Caco-2 (cell line): ENCODE data around the gene C16orf74. TPM values are rescaled to one million over a fixed set of nuclear protein-coding genes. Genes with fewer than 3 reads are reported as not detected.

Source experiments
- BruUV-seq: library from RNA; stranded (reverse); fragments of 400-500 nt; replicated peaks from 2 replicates; lab custom pipeline; 2021; lab: Mats Ljungman, UMichigan
- CTCF ChIA-PET: fragments of 300-600 bp; sonication (Branson Sonifier 250); formaldehyde crosslinking; loops from one replicate; lab custom pipeline; 2022; ENCODE audit warnings: antibody characterized with exemption; lab: Charles Lee
- POLR2A ChIA-PET: fragments of 300-600 bp; sonication (Branson Sonifier 250); formaldehyde crosslinking; loops from one replicate; lab custom pipeline; 2022; ENCODE audit warnings: antibody characterized with exemption; lab: Charles Lee
- DNase-seq, 2 experiments: peaks; one replicate each; pipeline versions ENCODE4 v3.0.0 to v3.0.0-alpha.2; 2020 to 2022
- H3K27me3 ChIP-seq: replicated peaks from 2 replicates; pipeline ENCODE4 v1.6.0; 2011; ENCODE audit warnings: low read length; ENCODE audit not compliant: control insufficient read depth, insufficient read depth
- H3K36me3 ChIP-seq: 2 replicates; pipeline ENCODE4 v1.5.1; 2011; ENCODE audit warnings: low read length; ENCODE audit not compliant: control insufficient read depth, insufficient read depth
- H3K4me1 ChIP-seq: fragments of 250-450 bp; sonication (Bioruptor Pico); 2 replicates; pipeline ENCODE4 v1.5.1; 2020; ENCODE audit warnings: mild to moderate bottlenecking
- H3K4me3 ChIP-seq: 2 replicates; pipeline ENCODE4 v1.5.1; 2011; ENCODE audit warnings: low read depth, mild to moderate bottlenecking, control low read depth, low read length
- H3K9me3 ChIP-seq: fragments of 250-450 bp; sonication (Bioruptor Pico); 2 replicates; pipeline ENCODE4 v1.5.1; 2020; ENCODE audit warnings: mild to moderate bottlenecking, moderate library complexity
- H3K27ac Mint-ChIP-seq: one replicate; pipeline ENCODE4 v1.8.0; 2022; ENCODE audit warnings: mixed read lengths; ENCODE audit not compliant: unreplicated experiment
- H3K27me3 Mint-ChIP-seq: one replicate; pipeline ENCODE4 v1.8.0; 2022; ENCODE audit warnings: mixed read lengths; ENCODE audit not compliant: insufficient read depth, unreplicated experiment
- H3K36me3 Mint-ChIP-seq: one replicate; pipeline ENCODE4 v1.8.0; 2022; ENCODE audit warnings: mild to moderate bottlenecking, mixed read lengths; ENCODE audit not compliant: insufficient read depth, unreplicated experiment
- H3K4me1 Mint-ChIP-seq: one replicate; pipeline ENCODE4 v1.8.0; 2022; ENCODE audit warnings: low read depth, mixed read lengths; ENCODE audit not compliant: unreplicated experiment
- H3K4me3 Mint-ChIP-seq: one replicate; pipeline ENCODE4 v1.8.0; 2022; ENCODE audit warnings: mild to moderate bottlenecking, moderate library complexity, mixed read lengths; ENCODE audit not compliant: unreplicated experiment
- H3K9me3 Mint-ChIP-seq: one replicate; pipeline ENCODE4 v1.8.0; 2022; ENCODE audit warnings: mixed read lengths; ENCODE audit not compliant: unreplicated experiment
- CTCF ChIP-seq, 2 experiments: fragments of 200-600 bp in 1 of 2; IDR thresholded peaks; 1 replicate in 1 of 2; 2 replicates in 1 of 2; pipeline versions ENCODE4 v1.5.1 to v1.8.0; 2011 to 2022; ENCODE audit warnings: antibody characterized with exemption in 1 of 2, control low read depth in 1 of 2, inconsistent platforms in 1 of 2, low read depth in 1 of 2, low read length in 1 of 2, mild to moderate bottlenecking in 1 of 2, moderate library complexity in 1 of 2; ENCODE audit not compliant: insufficient read depth in 1 of 2, severe bottlenecking in 1 of 2, unreplicated experiment in 1 of 2
- intact Hi-C: fragments of 100-400 bp; cut with micrococcal nuclease; formaldehyde crosslinking; loops from one replicate; pipeline ENCODE4 v1.10.0; 2022; ENCODE audit not compliant: unreplicated experiment
- total RNA-seq: library from RNA; stranded (reverse); gene quantifications from 2 replicates; pipeline ENCODE4 v1.2.3, GENCODE V29; 2022

The C16orf74 gene
- total RNA-seq, 1 experiment from 2014 or later: 4.0 TPM

GRCh38 chr16:85675251-85675874, 75.5 kb downstream of the C16orf74 start:
- H3K9me3 ChIP-seq: no peaks in the 10 kb centered on the region
- intact Hi-C loops: loop anchor here (1.0 kb wide), 3 partner anchors 14 to 43 kb away; no protein-coding TSS in a partner anchor
- peaks cover 11% of the 10 kb centered on the region; the same call in 1 of the 2 replicates for H3K4me1 ChIP-seq
- BruUV-seq: no TSS peak
- no peaks in the 10 kb centered on the region for H3K27me3 ChIP-seq
- peaks cover 96% of the 10 kb centered on the region for H3K36me3 Mint-ChIP-seq
- DNase-seq: peak in 1 of 2 experiments; percentile 52
- H3K9me3 Mint-ChIP-seq: no peaks in the 10 kb centered on the region
- peak; percentile 72 to 77 for TF ChIP-seq CTCF (IDR thresholded peaks at IDR 0.05; ENCODE audit: insufficient read depth in 1 of 2, low read depth in 1 of 2, low read length in 1 of 2, severe bottlenecking in 1 of 2, unreplicated experiment in 1 of 2)
- no peaks in the 10 kb centered on the region for H3K27me3 Mint-ChIP-seq
- H3K4me3 Mint-ChIP-seq: no peak overlapping the region
- H3K4me1 Mint-ChIP-seq: peaks cover 9% of the 10 kb centered on the region
- H3K36me3 ChIP-seq: peaks cover 22% of the 10 kb centered on the region
- ChIA-PET POLR2A (interaction anchor here (0.6 kb wide), 1 partner anchor 238 kb away, joined by 4 read pairs; no protein-coding TSS in a partner anchor), CTCF (interaction anchor here (0.6 to 3.7 kb wide), 7 partner anchors 10 to 648 kb away, joined by 3 to 36 read pairs (median 5); partner anchors contain the start of gene GINS2)
- H3K4me3 ChIP-seq: no peak overlapping the region
- no peak overlapping the region for H3K27ac Mint-ChIP-seq

DNA sequence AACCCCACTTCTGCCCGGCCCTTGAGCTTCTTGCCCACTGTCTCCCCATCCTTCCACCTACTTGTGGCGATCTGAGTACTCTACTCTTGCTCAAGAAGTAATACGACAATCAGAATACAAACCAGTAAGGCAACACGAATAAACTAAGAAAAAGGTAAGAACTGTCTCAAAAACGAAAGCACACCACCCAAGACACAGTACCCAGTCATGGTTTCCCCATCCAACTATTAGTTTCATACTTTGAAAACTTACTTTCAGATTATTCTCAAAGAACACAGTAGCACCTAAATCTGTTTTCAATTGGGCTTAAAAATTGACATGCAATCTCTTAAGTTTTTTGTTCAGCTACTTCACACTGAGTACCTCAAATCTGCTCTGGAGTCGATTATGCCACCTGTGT, 76.1 kb downstream of the C16orf74 start:
- no peaks in the 10 kb centered on the region for H3K27me3 ChIP-seq
- ChIA-PET POLR2A (interaction anchor here (0.6 kb wide), 1 partner anchor 238 kb away, joined by 4 read pairs; no protein-coding TSS in a partner anchor), CTCF (interaction anchor here (0.6 to 3.7 kb wide), 6 partner anchors 11 to 649 kb away, joined by 3 to 36 read pairs (median 5); no protein-coding TSS in a partner anchor)
- peaks cover 5% of the 10 kb centered on the region for H3K4me1 Mint-ChIP-seq
- DNase-seq: no peak
- H3K36me3 ChIP-seq: peaks cover 20% of the 10 kb centered on the region
- intact Hi-C loops: loop anchor here (1.0 kb wide), 3 partner anchors 14 to 43 kb away; no protein-coding TSS in a partner anchor
- TF ChIP-seq CTCF (IDR thresholded peaks at IDR 0.05; ENCODE audit: insufficient read depth in 1 of 2, low read depth in 1 of 2, low read length in 1 of 2, severe bottlenecking in 1 of 2, unreplicated experiment in 1 of 2): no peak
- BruUV-seq: TSS peak; percentile 2
- no peak overlapping the region for H3K4me3 Mint-ChIP-seq
- H3K9me3 ChIP-seq: no peaks in the 10 kb centered on the region
- no peak overlapping the region for H3K4me3 ChIP-seq
- H3K27ac Mint-ChIP-seq: peak overlapping the region; percentile 5
- H3K9me3 Mint-ChIP-seq: no peaks in the 10 kb centered on the region
- H3K4me1 ChIP-seq: peaks cover 11% of the 10 kb centered on the region; the same call in 1 of the 2 replicates
- peaks cover 96% of the 10 kb centered on the region for H3K36me3 Mint-ChIP-seq
- H3K27me3 Mint-ChIP-seq: no peaks in the 10 kb centered on the region

DNA sequence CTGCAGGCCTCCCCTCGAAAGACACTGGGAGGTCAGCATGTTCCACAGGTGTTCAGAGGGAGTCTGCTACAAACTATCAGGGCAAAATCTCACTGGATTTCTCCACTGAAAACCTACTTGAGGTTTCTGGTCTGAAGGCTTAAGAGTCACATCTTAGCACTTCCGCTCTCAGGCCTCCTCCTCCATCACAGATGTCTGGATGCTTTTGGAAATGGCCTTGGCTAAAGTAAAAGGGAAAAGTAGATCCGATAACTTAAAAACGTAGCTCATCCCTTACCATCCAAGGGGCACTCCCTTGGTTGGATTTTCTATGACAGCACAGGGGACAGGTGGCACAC, 76.5 kb downstream of the C16orf74 start:
- BruUV-seq: no TSS peak
- Histone ChIP-seq H3K9me3 (no peaks in the 10 kb centered on the region), H3K27me3 (no peaks in the 10 kb centered on the region), H3K36me3 (peaks cover 22% of the 10 kb centered on the region), H3K4me3 (no peak overlapping the region), H3K4me1 (peaks cover 11% of the 10 kb centered on the region; the same call in 1 of the 2 replicates)
- no peaks in the 10 kb centered on the region for H3K27me3 Mint-ChIP-seq
- H3K36me3 Mint-ChIP-seq: peaks cover 96% of the 10 kb centered on the region
- DNase-seq: no peak
- TF ChIP-seq CTCF (IDR thresholded peaks at IDR 0.05; ENCODE audit: insufficient read depth in 1 of 2, low read depth in 1 of 2, low read length in 1 of 2, severe bottlenecking in 1 of 2, unreplicated experiment in 1 of 2): no peak
- peak overlapping the region; percentile 23 for H3K4me3 Mint-ChIP-seq
- H3K4me1 Mint-ChIP-seq: peaks cover under 1% of the 10 kb centered on the region
- no peaks in the 10 kb centered on the region for H3K9me3 Mint-ChIP-seq
- ChIA-PET CTCF (interaction anchor here (3.7 kb wide), 1 partner anchor 44 kb away, joined by 36 read pairs; no protein-coding TSS in a partner anchor), POLR2A (no interaction called here)
- H3K27ac Mint-ChIP-seq: peak overlapping the region; percentile 5
- intact Hi-C loops: no loop called here
